Omental fat pad (tissue), 4 donors: ENCODE results near the gene MBTPS2. TPM values are rescaled to one million over a fixed set of nuclear protein-coding genes. Genes with fewer than 3 reads are reported as not detected.
"Not testable (repeated sequence)": the region's sequence is repeated elsewhere in the genome, so short reads cannot be mapped to it uniquely, and the experiment has no call there.

Experiments
- ATAC-seq: fragments of 150-250 bp; one replicate; pipeline ENCODE4 v1.9.1; 2016; ENCODE audit warnings: mild to moderate bottlenecking, moderate library complexity; ENCODE audit not compliant: low FRiP score
- DNase-seq: peaks from one replicate; pipeline ENCODE4 v3.0.0-alpha.2; 2019; ENCODE audit warnings: low spot score
- CTCF ChIP-seq, 3 donors: fragments of 450-650 bp; IDR thresholded peaks; one replicate each; pipeline ENCODE4 v1.5.1; 2016 to 2017; ENCODE audit warnings: antibody characterized with exemption in 3 of 3, mild to moderate bottlenecking in 3 of 3, moderate library complexity in 2 of 3
- total RNA-seq, 4 donors: library from RNA; depleted of rRNA; stranded (reverse); fragments of >200 nt; gene quantifications; one replicate each; pipeline ENCODE4 v1.1.0, GENCODE V29; 2016

Gene MBTPS2
- total RNA-seq, 4 donors from 2014 or later, result 7.4 to 12.5 (median 9.2) TPM

GRCh38 chrX:21806691-21807090 is 32.7 kb upstream of the MBTPS2 start:
- DNase-seq (no peak), ATAC-seq (peak; percentile 59)
- no peak for TF ChIP-seq CTCF (IDR thresholded peaks at IDR 0.05)

GRCh38 chrX:21811832-21812231 is 27.6 kb upstream of the MBTPS2 start:
- ATAC-seq (no peak), DNase-seq (no peak)
- TF ChIP-seq CTCF (IDR thresholded peaks at IDR 0.05), result no peak

GRCh38 chrX:21812628-21813027 is 26.8 kb upstream of the MBTPS2 start:
- no peak for TF ChIP-seq CTCF (IDR thresholded peaks at IDR 0.05)
- ATAC-seq (no peak), DNase-seq (no peak)

- ATAC-seq (no peak), DNase-seq (no peak)
- TF ChIP-seq CTCF (IDR thresholded peaks at IDR 0.05), result no peak
These were observed 25.6 kb upstream of the MBTPS2 start for GRCh38 chrX:21813612-21814368.

GRCh38 chrX:21816136-21816535 is 23.3 kb upstream of the MBTPS2 start:
- ATAC-seq (no peak), DNase-seq (no peak)
- TF ChIP-seq CTCF (IDR thresholded peaks at IDR 0.05), result no peak

GRCh38 chrX:21820170-21820569 is 19.2 kb upstream of the MBTPS2 start:
- ATAC-seq, DNase-seq: not testable (repeated sequence)

- no peak for DNase-seq
- ATAC-seq, result no peak
These were observed 17.5 kb upstream of the MBTPS2 start for GRCh38 chrX:21821875-21822274.

More at GRCh38 chrX:21821875-21822274, 17.5 kb upstream of the MBTPS2 start:
- TF ChIP-seq CTCF (IDR thresholded peaks at IDR 0.05), result no peak
